Endothelial cell of umbilical vein (primary cell): ENCODE data around the gene NFATC1.

Experiments
- MYC ChIP-seq: IDR thresholded peaks from one replicate; pipeline ENCODE4 v1.6.1; 2011; ENCODE audit warnings: mild to moderate bottlenecking, low read depth, low read length
- POLR2A ChIP-seq: IDR thresholded peaks from 2 replicates; pipeline ENCODE4 v1.6.1; 2012; ENCODE audit warnings: low read depth, mild to moderate bottlenecking, control low read depth, low read length

- TF ChIP-seq MYC (no peak), POLR2A (no peak)
These were observed 117.0 kb downstream of the NFATC1 start for GRCh38 chr18:79512461-79513380.
